ENCODE results near the gene C8G.

DNA sequence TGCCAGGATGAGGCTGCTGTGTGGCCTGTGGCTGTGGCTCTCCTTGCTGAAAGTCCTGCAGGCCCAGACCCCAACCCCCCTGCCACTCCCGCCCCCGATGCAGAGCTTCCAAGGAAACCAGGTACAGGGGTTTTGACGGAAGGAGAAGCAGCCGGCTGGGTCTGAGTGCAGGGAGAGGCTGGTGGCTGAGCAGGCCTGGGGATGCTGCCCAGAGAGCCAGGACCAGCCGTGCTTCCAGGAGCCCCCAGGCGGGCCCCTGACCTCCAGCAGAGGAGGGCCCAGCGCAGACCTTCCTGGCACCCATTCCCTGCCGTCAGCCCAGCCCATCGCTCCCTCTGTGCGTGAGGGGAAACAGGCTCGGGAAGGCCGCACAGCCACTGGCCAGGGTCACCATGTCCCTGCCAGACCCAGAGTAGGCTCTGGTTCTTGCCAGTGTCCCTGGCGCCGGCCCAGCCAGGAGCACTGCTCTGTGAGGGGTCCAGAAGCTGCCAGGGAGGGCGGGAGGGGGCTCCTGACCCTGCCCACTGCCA lies 7.3 kb downstream of the C8G start:
- TF ChIP-seq, protein P1, sequence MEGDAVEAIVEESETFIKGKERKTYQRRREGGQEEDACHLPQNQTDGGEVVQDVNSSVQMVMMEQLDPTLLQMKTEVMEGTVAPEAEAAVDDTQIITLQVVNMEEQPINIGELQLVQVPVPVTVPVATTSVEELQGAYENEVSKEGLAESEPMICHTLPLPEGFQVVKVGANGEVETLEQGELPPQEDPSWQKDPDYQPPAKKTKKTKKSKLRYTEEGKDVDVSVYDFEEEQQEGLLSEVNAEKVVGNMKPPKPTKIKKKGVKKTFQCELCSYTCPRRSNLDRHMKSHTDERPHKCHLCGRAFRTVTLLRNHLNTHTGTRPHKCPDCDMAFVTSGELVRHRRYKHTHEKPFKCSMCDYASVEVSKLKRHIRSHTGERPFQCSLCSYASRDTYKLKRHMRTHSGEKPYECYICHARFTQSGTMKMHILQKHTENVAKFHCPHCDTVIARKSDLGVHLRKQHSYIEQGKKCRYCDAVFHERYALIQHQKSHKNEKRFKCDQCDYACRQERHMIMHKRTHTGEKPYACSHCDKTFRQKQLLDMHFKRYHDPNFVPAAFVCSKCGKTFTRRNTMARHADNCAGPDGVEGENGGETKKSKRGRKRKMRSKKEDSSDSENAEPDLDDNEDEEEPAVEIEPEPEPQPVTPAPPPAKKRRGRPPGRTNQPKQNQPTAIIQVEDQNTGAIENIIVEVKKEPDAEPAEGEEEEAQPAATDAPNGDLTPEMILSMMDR (IDR thresholded peaks at IDR 0.05): no peak
- TF ChIP-seq POLR2AphosphoS5 (IDR thresholded peaks at IDR 0.05) (no peak), EP300 (IDR thresholded peaks at IDR 0.05) (no peak)
